Nephron (organoid): ENCODE measurements around the gene TMBIM1.

Experiments
- H3K27ac Mint-ChIP-seq, 3 experiments: 2 replicates each; pipeline ENCODE4 v1.8.0; 2020; ENCODE audit warnings: mixed read lengths in 3 of 3, mild to moderate bottlenecking in 2 of 3, moderate library complexity in 1 of 3
- H3K27me3 Mint-ChIP-seq: 2 replicates; pipeline ENCODE4 v1.8.0; 2021; ENCODE audit warnings: low read depth, mild to moderate bottlenecking, moderate library complexity, mixed read lengths
- H3K36me3 Mint-ChIP-seq: 2 replicates; pipeline ENCODE4 v1.8.0; 2020; ENCODE audit warnings: low read depth, mixed read lengths
- H3K4me1 Mint-ChIP-seq: 2 replicates; pipeline ENCODE4 v1.8.0; 2020; ENCODE audit warnings: mixed read lengths
- H3K4me3 Mint-ChIP-seq, 3 experiments: 2 replicates each; pipeline ENCODE4 v1.8.0; 2020; ENCODE audit warnings: mild to moderate bottlenecking in 3 of 3, mixed read lengths in 3 of 3, moderate library complexity in 2 of 3
- H3K9me3 Mint-ChIP-seq: 2 replicates; pipeline ENCODE4 v1.8.0; 2020; ENCODE audit warnings: mixed read lengths
- TF ChIP-seq, protein P1 (sequence below), 3 experiments: fragments of 200-600 bp; sonication (generic); IDR thresholded peaks; one replicate each; pipeline ENCODE4 v1.5.0; 2021; ENCODE audit warnings: antibody characterized with exemption in 3 of 3; ENCODE audit not compliant: unreplicated experiment in 3 of 3

TMBIM1 gene

DNA sequence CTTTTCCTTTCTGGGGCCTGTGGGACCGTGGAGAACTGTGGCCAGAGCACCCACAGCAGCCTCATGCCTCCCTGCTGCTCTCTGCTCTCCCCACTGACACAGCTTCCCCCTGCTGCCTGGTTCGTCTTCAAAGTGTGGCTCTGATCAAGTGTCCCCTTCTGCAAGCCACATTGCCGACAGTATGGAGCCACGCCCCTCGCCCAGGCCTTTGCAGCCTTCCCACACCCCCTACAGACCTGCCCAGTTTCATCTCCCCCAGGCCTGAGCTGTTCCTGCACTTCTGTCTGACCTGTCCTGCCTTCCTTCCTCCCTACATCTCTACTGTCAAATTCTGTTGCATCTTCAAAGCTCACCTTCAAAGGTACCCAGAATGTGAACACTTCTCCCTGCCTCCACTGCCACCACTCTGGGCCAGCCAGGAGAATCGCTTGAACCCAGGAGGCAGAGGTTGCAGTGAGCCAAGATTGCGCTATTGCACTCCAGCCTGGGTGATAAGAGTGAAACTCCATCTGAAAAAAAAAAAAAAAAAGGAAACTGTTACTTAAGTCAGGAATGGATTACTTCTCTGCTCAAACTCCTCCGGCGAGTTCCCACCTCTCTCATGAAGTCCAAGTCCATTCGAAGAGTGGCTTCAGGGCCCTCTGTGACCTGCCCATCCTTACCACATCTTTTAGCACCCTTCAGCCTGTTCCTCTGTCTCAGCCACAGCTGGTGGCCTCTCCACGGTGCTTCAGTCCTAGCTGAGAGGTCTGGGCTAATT lies 35.3 kb upstream of the TMBIM1 start:
- peaks cover 16% of the 10 kb centered on the region for H3K27me3 Mint-ChIP-seq
- no peaks in the 10 kb centered on the region for H3K9me3 Mint-ChIP-seq
- H3K4me1 Mint-ChIP-seq, result peaks cover 75% of the 10 kb centered on the region
- no peaks in the 10 kb centered on the region for H3K36me3 Mint-ChIP-seq
- TF ChIP-seq, protein P1, sequence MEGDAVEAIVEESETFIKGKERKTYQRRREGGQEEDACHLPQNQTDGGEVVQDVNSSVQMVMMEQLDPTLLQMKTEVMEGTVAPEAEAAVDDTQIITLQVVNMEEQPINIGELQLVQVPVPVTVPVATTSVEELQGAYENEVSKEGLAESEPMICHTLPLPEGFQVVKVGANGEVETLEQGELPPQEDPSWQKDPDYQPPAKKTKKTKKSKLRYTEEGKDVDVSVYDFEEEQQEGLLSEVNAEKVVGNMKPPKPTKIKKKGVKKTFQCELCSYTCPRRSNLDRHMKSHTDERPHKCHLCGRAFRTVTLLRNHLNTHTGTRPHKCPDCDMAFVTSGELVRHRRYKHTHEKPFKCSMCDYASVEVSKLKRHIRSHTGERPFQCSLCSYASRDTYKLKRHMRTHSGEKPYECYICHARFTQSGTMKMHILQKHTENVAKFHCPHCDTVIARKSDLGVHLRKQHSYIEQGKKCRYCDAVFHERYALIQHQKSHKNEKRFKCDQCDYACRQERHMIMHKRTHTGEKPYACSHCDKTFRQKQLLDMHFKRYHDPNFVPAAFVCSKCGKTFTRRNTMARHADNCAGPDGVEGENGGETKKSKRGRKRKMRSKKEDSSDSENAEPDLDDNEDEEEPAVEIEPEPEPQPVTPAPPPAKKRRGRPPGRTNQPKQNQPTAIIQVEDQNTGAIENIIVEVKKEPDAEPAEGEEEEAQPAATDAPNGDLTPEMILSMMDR (IDR thresholded peaks at IDR 0.05; ENCODE audit: unreplicated experiment in 3 of 3), result no peak
- H3K4me3 Mint-ChIP-seq, result peak overlapping the region in 2 of 3 experiments; percentile 18 to 34
- peak overlapping the region; percentile 36 to 79 (median 43) for H3K27ac Mint-ChIP-seq

DNA sequence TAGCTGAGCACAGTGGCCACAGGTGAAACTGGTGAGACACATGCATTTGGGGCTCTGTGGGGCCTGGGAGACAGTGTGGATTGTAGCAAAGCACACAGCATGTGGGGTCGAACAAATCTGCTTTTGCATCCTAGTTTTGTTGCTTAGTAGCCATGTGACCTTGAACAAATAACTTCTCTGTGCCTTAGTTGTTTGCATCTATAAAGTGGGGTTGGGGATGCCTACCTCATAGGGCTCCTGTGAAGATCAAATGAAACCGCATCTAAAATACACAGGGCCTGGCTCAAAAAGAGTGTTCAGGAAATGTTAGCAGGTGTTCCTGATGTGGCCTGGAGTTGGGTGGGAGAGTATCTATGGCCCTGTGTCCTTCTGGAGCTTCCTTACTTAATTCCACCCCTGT lies 34.0 kb upstream of the TMBIM1 start:
- H3K4me1 Mint-ChIP-seq, result peaks cover 75% of the 10 kb centered on the region
- no peaks in the 10 kb centered on the region for H3K9me3 Mint-ChIP-seq
- no peaks in the 10 kb centered on the region for H3K36me3 Mint-ChIP-seq
- peak overlapping the region; percentile 45 to 88 (median 79) for H3K27ac Mint-ChIP-seq
- H3K27me3 Mint-ChIP-seq, result peaks cover 16% of the 10 kb centered on the region
- H3K4me3 Mint-ChIP-seq, result peak overlapping the region; percentile 55 to 72 (median 61)
- TF ChIP-seq, protein P1 (IDR thresholded peaks at IDR 0.05; ENCODE audit: unreplicated experiment in 3 of 3), result no peak

DNA sequence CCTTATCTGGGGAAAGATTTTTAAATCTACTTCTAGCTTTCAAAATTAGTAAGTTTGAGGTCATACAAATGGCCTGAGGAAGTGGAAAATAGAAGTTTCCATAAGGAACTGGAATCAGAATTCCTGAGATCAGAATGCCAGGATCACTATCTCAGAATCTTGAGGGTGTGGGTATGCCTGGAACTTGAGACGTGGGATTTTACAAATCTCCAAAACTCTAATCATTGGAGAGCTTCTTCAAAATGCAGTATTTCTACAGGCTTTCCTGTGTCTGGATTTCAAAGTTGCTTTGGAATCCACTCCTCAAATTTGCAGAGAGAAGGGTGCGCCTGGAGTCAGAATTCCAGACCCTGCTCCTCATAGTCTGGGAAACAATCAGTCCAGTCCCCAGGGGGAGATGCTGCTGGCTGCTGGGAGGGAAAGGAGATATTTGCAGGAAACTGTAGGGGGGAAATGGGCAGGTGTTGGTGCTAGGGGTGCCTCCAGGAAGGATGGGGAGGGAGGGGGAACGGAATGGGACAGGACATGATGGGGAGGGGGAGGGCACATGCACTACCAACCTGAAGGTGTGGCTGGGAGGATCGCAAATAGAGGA lies 33.4 kb upstream of the TMBIM1 start:
- Mint-ChIP-seq H3K4me1 (peaks cover 79% of the 10 kb centered on the region), H3K27me3 (peaks cover 16% of the 10 kb centered on the region), H3K36me3 (no peaks in the 10 kb centered on the region), H3K9me3 (no peaks in the 10 kb centered on the region), H3K27ac (peak overlapping the region; percentile 45 to 88 (median 79)), H3K4me3 (peak overlapping the region; percentile 55 to 72 (median 61))
- TF ChIP-seq, protein P1 (IDR thresholded peaks at IDR 0.05; ENCODE audit: unreplicated experiment in 3 of 3), result no peak

DNA sequence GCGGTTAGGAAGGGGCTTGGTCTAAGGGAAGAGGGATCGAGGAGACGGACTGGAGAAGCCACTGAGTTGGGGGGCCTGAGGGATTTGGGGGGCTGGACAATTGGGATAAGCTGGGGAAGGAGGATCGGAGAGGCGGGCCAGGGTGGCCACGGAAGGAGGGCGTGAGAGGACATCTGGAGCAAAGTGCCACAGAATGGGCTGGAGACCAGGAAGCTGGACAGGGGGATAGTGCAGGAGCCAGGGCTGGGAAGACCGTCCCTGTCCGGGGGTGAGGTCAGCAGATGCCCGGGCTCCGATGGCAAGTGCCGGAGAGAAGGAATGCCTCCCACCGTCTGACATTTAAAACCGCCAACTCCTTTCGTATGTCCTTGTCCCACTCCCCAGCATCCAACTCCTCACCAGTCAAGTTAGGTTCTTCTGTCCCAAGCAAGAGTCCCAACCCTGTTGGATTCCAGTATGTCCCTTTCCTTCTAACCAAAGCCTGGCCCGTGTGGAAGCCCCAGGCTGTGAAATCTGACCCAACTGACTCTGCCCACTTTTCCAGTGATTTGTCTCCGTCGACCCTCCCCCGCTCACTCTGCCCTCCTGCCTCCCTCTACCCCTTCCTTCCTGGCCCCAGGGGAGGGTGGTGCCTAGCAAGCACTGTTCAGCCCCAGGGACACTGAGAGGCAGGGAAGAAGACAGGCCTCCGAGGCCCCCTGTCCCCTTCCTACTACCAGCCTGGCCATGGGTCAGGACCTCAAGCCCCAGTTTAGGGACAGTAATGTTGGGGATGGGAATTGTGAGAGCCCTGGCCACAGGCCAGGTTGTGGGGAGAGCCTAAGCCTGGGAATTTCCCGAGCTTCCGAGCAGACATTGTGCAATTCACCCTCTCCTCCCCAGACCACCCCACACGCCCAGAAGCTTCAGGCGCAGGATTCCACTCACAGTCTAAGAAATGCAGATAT lies 31.5 kb upstream of the TMBIM1 start:
- H3K4me1 Mint-ChIP-seq, result peaks cover 72% of the 10 kb centered on the region
- no peaks in the 10 kb centered on the region for H3K9me3 Mint-ChIP-seq
- H3K4me3 Mint-ChIP-seq, result peak overlapping the region; percentile 94 to 98 (median 97)
- no peaks in the 10 kb centered on the region for H3K36me3 Mint-ChIP-seq
- TF ChIP-seq, protein P1 (IDR thresholded peaks at IDR 0.05; ENCODE audit: unreplicated experiment in 3 of 3), result no peak
- H3K27ac Mint-ChIP-seq, result peak overlapping the region; percentile 95 to 100 (median 98)
- H3K27me3 Mint-ChIP-seq, result peaks cover 11% of the 10 kb centered on the region

DNA sequence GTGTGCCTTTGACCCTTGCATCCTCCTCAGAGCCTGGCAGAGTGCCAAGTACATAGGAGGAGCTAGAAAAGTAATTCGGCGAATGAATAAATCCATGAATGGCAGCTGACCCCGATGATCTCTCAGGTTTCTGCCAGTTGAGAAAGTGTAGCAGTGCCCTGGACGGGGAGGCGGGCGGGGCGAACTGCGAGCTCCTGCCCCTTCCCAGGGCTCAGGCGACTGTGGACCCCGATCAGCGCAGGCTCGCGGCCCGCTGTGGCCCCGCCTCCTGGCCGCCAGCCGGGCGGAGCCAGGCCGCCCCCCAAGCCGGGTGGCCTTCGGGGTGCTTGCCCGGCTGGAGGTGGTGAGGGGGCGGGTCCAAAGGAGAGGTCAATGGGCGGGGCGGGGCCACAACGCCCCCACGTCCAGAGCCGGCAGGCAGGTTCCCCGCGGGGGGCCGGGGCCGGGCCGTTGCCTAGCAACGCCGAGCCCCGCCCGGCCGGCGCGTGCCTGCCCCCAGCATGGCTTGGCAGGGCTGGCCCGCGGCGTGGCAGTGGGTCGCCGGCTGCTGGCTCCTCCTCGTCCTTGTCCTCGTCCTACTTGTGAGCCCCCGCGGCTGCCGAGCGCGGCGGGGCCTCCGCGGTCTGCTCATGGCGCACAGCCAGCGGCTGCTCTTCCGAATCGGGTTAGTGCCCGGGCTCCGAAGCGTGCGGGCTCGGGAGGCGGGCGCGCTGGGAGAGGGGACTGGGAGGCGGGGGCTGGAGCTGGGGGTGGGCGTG lies 30.6 kb upstream of the TMBIM1 start:
- Mint-ChIP-seq H3K9me3 (no peaks in the 10 kb centered on the region), H3K27ac (peak overlapping the region; percentile 95 to 100 (median 98)), H3K36me3 (peaks cover 3% of the 10 kb centered on the region), H3K4me1 (peaks cover 64% of the 10 kb centered on the region), H3K27me3 (peaks cover 11% of the 10 kb centered on the region), H3K4me3 (peak overlapping the region; percentile 94 to 98 (median 97))
- TF ChIP-seq, protein P1 (IDR thresholded peaks at IDR 0.05; ENCODE audit: unreplicated experiment in 3 of 3), result no peak
